ENCODE results near the gene RAPGEF6.
"Not testable (repeated sequence)": the region's sequence is repeated elsewhere in the genome, so short reads cannot be mapped to it uniquely, and the experiment has no call there.

The RAPGEF6 gene

GRCh38 chr5:131628990-131629389, 6.0 kb downstream of the RAPGEF6 start:
- no peaks in the 10 kb centered on the region for H3F3A ChIP-seq (ENCODE audit: low read depth)
- H3K27me3 ChIP-seq (ENCODE audit: insufficient read depth, low read length, poor library complexity, severe bottlenecking): no peaks in the 10 kb centered on the region
- H3K79me2 ChIP-seq (ENCODE audit: insufficient read depth, low read length): peaks cover 99% of the 10 kb centered on the region
- H3K36me3 ChIP-seq (ENCODE audit: insufficient read depth, low read length): no peaks in the 10 kb centered on the region
- no peaks in the 10 kb centered on the region for H3K9me3 ChIP-seq (ENCODE audit: insufficient read depth, low read depth, low read length)
- H3K9me2 ChIP-seq (replicated peaks; ENCODE audit: low read depth, low read length): no peaks in the 10 kb centered on the region
- peak overlapping the region; percentile 32 for H3K9ac ChIP-seq (ENCODE audit: low read depth, low read length, poor library complexity, severe bottlenecking)
- peaks cover 49% of the 10 kb centered on the region for H3K4me1 ChIP-seq (ENCODE audit: insufficient read depth, low read length, poor library complexity, severe bottlenecking)
- TF ChIP-seq CTCF (conservative IDR thresholded peaks at IDR 0.05; ENCODE audit: low read length) (no peak), EZH2phosphoT487 (IDR thresholded peaks at IDR 0.05; ENCODE audit: borderline replicate concordance) (no peak)
- H2AFZ ChIP-seq (ENCODE audit: low read length): no peak overlapping the region
- peak overlapping the region; percentile 67 for H3K4me2 ChIP-seq (ENCODE audit: low read depth, low read length, poor library complexity, severe bottlenecking)
- H3K4me3 ChIP-seq (ENCODE audit: low read length, poor library complexity, severe bottlenecking): peak overlapping the region; percentile 92
- peaks cover 51% of the 10 kb centered on the region for H4K20me1 ChIP-seq (ENCODE audit: insufficient read depth, low read length, poor library complexity, severe bottlenecking)

- H3K9ac ChIP-seq (ENCODE audit: low read depth, low read length, poor library complexity, severe bottlenecking): no peak overlapping the region
- no peaks in the 10 kb centered on the region for H3K9me2 ChIP-seq (replicated peaks; ENCODE audit: low read depth, low read length)
- H3K79me2 ChIP-seq (ENCODE audit: insufficient read depth, low read length): peaks cover 98% of the 10 kb centered on the region
- peaks cover 42% of the 10 kb centered on the region for H3K4me1 ChIP-seq (ENCODE audit: insufficient read depth, low read length, poor library complexity, severe bottlenecking)
- H3K4me3 ChIP-seq (ENCODE audit: low read length, poor library complexity, severe bottlenecking): peak overlapping the region; percentile 92
- no peaks in the 10 kb centered on the region for H3F3A ChIP-seq (ENCODE audit: low read depth)
- H2AFZ ChIP-seq (ENCODE audit: low read length): no peak overlapping the region
- peak overlapping the region; percentile 67 for H3K4me2 ChIP-seq (ENCODE audit: low read depth, low read length, poor library complexity, severe bottlenecking)
- no peaks in the 10 kb centered on the region for H3K9me3 ChIP-seq (ENCODE audit: insufficient read depth, low read depth, low read length)
- H3K36me3 ChIP-seq (ENCODE audit: insufficient read depth, low read length): no peaks in the 10 kb centered on the region
- TF ChIP-seq CTCF (conservative IDR thresholded peaks at IDR 0.05; ENCODE audit: low read length) (no peak), EZH2phosphoT487 (IDR thresholded peaks at IDR 0.05; ENCODE audit: borderline replicate concordance) (no peak)
- peaks cover 39% of the 10 kb centered on the region for H4K20me1 ChIP-seq (ENCODE audit: insufficient read depth, low read length, poor library complexity, severe bottlenecking)
- H3K27me3 ChIP-seq (ENCODE audit: insufficient read depth, low read length, poor library complexity, severe bottlenecking): no peaks in the 10 kb centered on the region
Observed at GRCh38 chr5:131627207-131627865, 7.7 kb downstream of the RAPGEF6 start.

GRCh38 chr5:131622633-131623032, 12.4 kb downstream of the RAPGEF6 start:
- no peaks in the 10 kb centered on the region for H3F3A ChIP-seq (ENCODE audit: low read depth)
- peaks cover 97% of the 10 kb centered on the region for H3K79me2 ChIP-seq (ENCODE audit: insufficient read depth, low read length)
- no peaks in the 10 kb centered on the region for H3K27me3 ChIP-seq (ENCODE audit: insufficient read depth, low read length, poor library complexity, severe bottlenecking)
- no peaks in the 10 kb centered on the region for H3K9me3 ChIP-seq (ENCODE audit: insufficient read depth, low read depth, low read length)
- TF ChIP-seq EZH2phosphoT487 (IDR thresholded peaks at IDR 0.05; ENCODE audit: borderline replicate concordance) (no peak), CTCF (conservative IDR thresholded peaks at IDR 0.05; ENCODE audit: low read length) (no peak)
- H3K4me1 ChIP-seq (ENCODE audit: insufficient read depth, low read length, poor library complexity, severe bottlenecking): peaks cover 13% of the 10 kb centered on the region
- H3K36me3 ChIP-seq (ENCODE audit: insufficient read depth, low read length): no peaks in the 10 kb centered on the region
- peaks cover 14% of the 10 kb centered on the region for H4K20me1 ChIP-seq (ENCODE audit: insufficient read depth, low read length, poor library complexity, severe bottlenecking)
- H3K9ac ChIP-seq (ENCODE audit: low read depth, low read length, poor library complexity, severe bottlenecking): no peak overlapping the region
- no peak overlapping the region for H3K4me2 ChIP-seq (ENCODE audit: low read depth, low read length, poor library complexity, severe bottlenecking)
- H2AFZ ChIP-seq (ENCODE audit: low read length): no peak overlapping the region
- H3K4me3 ChIP-seq (ENCODE audit: low read length, poor library complexity, severe bottlenecking): no peak overlapping the region
- no peaks in the 10 kb centered on the region for H3K9me2 ChIP-seq (replicated peaks; ENCODE audit: low read depth, low read length)

- not testable (repeated sequence) for H3K4me1 ChIP-seq (ENCODE audit: insufficient read depth, low read length, poor library complexity, severe bottlenecking); H4K20me1 ChIP-seq (ENCODE audit: insufficient read depth, low read length, poor library complexity, severe bottlenecking); H3K36me3 ChIP-seq (ENCODE audit: insufficient read depth, low read length)
Observed at GRCh38 chr5:131621164-131621563, 13.9 kb downstream of the RAPGEF6 start.

More at GRCh38 chr5:131621164-131621563, 13.9 kb downstream of the RAPGEF6 start:
- not testable (repeated sequence) for H3K4me3 ChIP-seq (ENCODE audit: low read length, poor library complexity, severe bottlenecking); H3K4me2 ChIP-seq (ENCODE audit: low read depth, low read length, poor library complexity, severe bottlenecking); H2AFZ ChIP-seq (ENCODE audit: low read length); H3K9me2 ChIP-seq (replicated peaks; ENCODE audit: low read depth, low read length); H3K9ac ChIP-seq (ENCODE audit: low read depth, low read length, poor library complexity, severe bottlenecking); H3K9me3 ChIP-seq (ENCODE audit: insufficient read depth, low read depth, low read length); H3F3A ChIP-seq (ENCODE audit: low read depth); H3K27me3 ChIP-seq (ENCODE audit: insufficient read depth, low read length, poor library complexity, severe bottlenecking)
- H3K79me2 ChIP-seq (ENCODE audit: insufficient read depth, low read length): peaks cover 97% of the 10 kb centered on the region
